GM21390 (cell line): Measurements from ENCODE around the gene INTS1.

Experiments used
- ATAC-seq: cut with Tn5 transposase; IDR thresholded peaks from one replicate; pipeline ENCODE4 v1.9.1; 2021; ENCODE audit not compliant: unreplicated experiment

The INTS1 gene

DNA sequence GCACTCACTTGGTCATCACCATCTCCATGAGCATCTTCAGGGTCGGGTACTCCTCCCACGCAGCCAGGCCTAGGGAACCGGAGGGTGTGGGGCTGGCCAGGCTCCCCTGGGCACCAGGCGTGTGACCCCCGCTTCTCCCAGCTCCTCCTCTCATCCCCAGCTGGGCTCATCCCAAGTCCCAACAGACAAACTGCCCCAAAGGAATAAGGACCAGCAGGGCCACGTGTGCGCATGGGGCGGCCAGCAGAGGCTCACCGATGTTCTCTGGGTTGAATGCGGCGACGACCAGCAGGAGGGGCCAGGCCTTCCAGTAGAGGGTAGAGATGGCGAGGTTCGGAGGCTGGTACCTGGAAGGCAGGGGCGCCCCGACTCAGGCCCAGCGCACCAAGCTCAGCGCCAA lies 14.9 kb downstream of the INTS1 start:
- no peak for ATAC-seq

DNA sequence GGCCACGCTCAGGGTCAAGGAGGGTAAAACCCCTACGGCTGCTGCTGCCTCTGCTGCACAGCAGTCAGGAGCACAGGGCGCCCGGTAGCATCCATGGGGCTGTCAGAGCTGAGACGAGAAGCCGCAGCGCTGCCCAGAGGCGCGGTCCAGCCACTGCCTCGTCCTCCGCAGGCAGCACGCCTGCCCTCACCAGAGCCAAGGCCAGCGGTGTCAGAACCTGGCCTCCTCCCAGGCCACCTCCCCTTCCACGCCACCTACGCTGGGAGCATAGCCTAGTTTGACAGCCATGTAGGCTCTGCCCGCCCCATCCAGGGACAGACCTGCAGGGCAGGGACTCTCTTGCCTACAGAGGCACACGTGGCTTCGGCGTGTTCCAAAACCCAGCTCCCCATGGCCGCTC lies 16.2 kb downstream of the INTS1 start:
- no peak for ATAC-seq

DNA sequence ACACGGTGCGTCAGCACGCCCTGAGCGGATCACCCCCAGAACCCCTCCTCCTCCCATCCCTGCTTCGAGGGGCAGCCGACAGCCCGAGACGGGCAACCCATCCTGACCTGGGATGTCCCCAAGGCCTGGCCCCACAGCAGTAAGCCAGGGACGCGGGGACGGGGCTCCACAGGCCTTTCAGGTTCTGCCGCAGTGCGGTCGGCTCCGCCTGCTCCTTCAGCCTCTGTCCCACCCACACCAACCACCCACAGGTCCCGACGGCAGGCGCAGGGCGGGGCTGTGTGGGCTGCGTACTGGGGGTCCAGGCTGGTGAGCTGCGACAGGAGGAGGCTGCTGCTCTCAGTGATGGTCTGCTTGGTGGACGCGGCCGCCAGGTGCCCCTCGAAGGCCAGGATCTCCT lies 16.7 kb downstream of the INTS1 start:
- ATAC-seq = no peak

DNA sequence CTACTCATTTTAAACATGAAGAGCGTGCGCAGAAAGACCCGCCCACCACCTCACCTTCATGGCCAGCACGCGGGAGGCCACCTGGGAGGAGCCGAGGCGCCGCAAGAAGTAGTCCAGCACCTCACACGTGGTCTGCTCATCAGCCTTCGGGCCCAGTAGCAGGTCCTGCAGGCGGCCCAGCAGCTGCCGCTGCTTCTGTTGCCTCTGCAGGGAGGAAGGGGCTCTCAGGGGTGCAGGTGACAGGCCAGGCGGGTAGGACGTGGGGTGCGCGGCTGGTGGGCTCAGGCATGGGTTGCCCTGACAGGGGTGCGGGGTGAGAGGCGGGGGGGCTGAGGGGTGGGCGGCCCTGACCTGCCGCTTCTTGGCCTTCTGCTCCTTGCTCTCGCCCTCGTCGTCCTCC lies 17.6 kb downstream of the INTS1 start:
- ATAC-seq = no peak

DNA sequence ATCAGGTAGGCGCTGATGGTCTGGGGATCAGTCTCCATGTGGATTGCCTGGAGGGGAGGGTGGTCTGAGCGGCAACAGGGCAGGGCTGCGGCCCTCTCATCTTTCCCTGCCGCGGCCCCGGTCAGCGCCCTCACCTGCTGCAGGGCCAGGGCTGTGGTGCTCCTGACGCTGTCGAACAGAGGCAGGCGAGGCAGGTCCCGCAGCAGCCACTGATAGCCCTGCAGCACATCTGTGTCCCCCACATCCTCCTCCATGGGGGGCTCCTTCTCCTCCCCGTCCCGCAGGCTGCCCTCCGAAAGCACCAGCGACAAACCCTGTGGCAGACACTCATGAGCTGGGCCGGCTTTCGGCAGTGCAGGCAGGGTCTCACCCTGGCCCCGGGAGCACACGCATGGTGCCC lies 19.0 kb downstream of the INTS1 start:
- no peak for ATAC-seq

DNA sequence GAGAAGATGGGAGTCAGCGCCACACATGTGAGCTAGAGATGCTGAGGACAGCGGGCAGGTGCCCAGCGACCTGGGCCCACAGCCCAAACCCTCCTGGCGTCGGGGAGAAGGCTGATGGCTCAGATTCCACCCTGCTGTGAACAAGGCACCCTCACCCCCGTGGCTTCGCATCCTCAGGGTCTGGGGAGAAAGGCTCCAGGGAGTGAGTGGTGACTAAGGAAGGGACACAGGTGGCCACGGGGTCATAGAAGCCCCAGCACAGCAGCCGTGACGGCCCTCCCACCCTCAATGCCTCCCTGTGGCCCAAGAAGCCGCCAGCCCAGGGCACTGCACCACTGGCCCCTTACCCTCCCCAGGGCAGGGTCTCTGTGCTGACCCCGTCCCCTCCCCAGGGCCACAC lies 19.6 kb downstream of the INTS1 start:
- ATAC-seq = no peak

DNA sequence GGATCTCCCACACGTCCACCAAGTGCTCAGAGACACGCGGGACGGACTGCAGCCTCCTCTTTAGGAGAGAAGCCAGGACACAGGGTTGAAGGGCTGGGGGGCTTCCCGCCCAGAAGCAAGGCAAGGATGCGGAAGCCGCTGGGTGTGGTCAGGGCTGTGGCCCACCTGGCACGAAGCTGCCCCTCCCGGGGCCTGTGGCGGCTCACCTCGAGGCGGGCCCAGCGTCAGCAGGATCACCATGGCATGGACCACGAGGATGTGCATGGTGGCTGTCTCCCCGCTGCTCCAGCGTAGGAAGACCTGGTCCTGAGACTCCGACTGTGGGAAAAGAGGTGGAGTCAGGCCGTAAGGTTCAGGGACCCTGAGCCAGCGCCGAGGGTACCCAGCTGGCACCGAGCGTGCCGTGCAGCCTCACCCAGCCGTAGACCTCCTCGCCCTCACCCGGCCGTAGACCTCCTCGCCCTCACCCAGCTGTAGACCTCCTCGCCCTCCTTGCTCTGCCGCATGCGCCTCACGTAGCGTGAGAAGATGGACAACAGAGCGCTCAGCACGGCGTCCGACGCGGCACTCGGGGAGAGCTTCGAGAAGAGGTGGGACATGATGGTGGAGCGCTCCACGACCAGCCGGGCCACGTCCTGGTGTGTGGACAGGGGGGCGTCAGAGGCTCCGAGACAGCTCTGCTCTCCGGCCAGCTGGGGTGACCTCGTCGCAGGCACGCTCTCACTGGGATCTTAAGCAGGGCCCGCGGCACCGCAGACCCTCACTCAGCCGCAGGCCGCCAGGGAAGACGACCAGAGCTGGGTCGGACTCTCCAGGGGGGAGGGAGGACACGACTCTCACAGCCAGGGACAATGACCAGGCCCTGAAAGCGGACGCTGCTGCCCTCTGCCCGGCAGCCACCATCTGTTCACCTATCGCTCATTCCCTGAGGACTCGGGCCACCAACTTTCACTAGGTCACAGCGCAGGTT lies 20.4 kb downstream of the INTS1 start:
- no peak for ATAC-seq

DNA sequence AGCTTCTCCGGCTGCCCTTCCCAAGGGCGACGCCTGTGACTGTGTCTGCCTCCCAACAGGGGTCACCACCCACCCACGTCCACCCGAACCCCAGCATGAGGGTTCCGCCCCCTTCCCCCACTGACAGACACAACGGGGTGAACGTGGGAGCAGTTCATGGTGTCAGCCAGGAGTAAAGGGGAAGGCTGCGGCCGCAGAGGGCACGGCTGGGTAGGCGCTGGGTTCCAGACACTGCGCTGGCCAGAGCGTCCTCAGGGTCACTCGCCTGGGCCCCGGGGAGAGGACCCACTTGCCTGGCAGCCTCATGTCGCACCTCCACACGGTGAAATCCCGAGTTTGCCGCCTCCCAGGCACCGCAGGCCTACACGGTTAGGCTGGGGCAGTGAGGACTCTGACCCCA lies 21.1 kb downstream of the INTS1 start:
- ATAC-seq = no peak

DNA sequence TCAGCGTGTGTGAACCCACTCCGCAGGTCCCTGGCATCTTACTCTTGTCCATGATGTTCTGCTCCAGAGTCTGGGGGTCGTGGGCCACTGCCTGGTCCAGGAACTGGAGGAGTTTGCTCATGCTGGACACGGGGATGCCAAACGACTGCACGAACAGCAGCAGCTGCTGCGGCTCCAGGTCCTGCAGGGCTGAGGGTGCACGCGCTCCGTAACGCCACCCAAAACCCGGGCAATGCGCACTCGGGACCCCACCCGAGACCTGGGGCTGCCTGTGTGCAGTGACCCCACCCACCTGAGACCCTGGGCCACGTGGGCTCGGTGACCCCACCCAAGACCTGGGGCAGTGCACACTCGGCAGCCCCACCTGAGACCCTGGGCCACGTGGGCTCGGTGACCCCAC lies 22.9 kb downstream of the INTS1 start:
- no peak for ATAC-seq

DNA sequence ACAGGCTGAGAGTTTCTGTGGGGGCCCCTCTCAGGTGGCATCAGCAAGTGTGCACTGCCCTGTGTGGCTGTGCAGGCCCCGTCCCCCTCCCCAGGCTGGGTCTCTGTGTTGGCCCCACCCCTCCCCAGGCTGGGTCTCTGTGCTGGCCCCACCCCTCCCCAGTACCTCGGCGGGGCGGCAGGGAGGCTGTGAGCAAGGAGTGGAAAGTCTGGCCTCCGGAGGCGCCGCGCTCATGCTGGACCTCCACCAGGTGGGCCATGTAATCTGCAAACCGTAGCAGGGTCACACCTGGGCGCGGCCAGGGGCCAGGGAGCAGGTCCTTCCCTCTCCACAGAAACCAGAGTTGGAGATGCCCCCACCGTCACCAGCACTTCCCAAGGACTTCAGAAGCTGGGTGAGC lies 23.5 kb downstream of the INTS1 start:
- no peak for ATAC-seq

DNA sequence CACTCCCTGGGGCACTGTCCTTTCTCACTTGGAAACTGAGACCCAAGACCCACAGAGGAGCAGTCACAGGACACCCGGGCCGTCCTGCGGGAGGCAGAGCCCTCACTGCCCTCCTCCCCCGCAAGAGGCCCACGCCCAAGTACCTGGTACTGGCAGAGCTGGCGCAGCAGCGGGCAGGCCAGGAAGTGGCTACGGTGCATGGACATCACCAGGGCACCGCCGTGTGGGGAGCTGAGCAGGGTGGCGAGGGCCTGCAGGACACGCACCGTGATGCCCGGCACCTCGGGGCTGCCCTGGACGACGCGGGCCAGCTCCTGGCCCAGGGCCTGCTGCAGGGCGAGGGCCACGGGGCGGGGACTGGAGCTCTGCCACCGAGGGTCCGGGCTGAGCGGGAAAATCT lies 24.9 kb downstream of the INTS1 start:
- no peak for ATAC-seq

DNA sequence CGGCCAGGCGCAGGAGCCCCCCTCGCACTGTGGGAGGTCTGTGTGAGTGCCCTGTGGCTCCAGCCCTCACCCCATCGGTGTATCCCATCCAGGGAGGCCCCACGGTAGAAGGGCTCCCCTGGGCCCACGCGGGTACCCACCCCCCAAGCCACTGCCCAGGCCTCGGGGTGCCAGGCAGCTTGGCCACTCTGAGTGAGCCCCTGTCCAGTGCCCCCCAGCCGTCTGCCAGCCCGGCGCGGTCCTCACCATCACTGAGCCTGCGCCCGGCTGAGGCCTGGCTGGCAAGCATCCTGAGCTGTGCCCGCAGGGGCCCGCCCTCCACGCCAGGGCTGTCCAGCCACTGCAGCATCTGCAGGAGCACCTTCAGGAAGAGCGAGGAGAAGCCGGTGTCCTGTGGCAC lies 25.7 kb downstream of the INTS1 start:
- ATAC-seq = no peak

DNA sequence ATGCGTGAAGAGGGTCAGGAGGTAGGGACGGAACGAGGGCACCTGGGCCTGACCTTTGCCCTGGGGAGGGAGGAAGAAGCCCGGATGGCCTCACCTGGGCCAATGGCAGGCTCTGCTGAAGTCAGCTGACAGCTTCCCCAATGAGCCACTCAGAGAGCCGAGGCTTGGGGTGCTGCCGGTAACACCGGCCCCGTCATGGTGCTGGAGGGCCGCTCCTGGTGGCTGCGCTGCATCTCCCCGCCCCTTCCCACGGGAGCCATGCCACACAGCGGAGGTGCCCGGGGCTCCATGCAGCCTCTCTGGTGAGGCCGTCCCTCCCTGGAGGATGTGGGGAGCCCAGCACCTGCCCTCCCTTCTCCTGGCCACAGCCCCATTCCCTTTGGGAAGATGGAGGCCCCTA lies 27.3 kb downstream of the INTS1 start:
- ATAC-seq = no peak

DNA sequence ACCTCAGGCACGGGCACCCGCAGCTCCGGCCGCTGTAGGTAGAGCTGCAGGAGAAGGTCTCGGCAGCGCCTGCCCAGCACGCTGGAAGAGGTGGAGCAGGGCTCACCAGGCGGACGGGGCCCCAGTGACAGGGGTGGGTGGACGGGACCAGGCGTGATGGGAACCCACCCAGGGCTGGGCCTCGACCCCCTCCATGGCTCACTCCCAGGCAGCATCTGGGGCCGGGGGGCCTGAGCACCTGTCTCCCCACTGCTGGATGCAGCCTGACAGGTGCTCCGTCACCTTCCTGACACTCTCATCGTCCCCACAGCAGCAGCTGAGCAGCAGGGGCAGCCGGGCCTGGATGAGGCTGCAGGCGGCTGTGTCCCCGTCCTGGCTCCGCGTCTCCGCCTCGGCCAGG lies 28.2 kb downstream of the INTS1 start:
- no peak for ATAC-seq

DNA sequence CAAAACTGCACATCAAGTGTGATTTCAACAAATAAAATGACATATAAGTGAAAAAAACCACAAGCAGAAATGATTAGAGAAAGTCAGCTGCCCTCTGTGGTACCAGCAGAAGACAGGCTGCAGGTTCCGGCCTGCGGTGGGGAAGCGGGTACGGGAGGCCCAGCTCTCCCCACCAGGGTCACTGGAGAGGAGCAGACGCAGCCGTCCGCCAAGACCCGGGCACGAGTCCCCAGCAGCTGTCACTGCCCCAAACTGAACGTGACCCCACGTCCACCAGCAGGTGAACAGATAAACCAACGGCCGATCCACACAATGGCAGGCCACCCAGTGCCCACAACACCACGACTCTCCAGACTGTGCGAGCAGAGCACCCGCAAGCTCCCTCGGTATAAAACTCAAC lies 28.8 kb downstream of the INTS1 start:
- no peak for ATAC-seq

DNA sequence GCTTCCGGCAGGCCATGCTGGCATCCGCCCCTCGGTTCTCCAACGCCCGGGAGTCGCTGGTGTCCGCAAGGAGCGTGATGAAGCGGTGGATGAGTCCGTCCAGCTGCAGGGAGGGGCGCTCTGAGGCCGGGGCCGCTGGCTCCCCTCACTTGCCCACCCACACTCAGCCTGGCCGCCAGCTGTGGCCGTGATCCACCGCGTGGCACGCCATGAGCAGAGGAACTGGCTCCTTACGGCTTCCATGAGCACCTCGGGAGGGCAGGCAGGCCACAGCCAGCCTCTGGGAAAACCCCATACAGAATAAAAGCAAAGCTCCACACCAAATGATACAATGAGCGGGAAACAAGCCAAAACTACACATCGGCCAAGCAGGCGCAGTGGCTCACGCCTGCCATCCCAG lies 29.5 kb downstream of the INTS1 start:
- ATAC-seq = no peak

DNA sequence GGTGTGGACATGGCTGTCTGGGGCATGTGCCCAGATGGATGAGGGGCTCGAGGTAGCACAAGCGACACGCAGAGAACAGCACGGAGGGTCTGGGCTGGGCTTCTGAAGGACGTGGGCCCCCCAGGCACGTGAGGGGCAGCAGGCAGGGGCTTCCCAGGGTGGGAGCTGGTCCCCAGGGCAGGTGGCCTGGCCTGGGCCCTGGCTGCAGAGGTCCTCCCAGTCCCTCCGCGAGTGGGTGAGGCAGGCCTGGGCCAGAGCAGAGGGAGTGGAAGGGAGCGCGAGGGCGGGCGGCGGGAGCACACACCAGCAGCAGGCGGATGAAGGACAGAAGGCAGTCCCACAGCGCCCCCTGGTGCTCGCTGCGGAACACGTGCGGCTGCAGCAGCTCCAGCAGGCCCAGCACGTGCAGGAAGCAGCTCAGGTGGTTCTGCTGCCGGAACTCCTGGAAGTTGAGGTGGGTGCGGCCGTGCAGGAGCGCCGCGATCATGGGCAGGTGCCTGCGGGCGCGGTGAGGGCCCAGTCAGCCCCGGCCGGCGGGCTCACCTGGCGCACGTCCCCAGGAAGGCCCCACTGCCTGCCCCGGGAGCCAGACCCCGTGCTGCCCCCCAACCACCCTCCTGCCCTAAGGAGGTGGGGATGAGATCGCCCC lies 30.2 kb downstream of the INTS1 start:
- ATAC-seq = no peak

DNA sequence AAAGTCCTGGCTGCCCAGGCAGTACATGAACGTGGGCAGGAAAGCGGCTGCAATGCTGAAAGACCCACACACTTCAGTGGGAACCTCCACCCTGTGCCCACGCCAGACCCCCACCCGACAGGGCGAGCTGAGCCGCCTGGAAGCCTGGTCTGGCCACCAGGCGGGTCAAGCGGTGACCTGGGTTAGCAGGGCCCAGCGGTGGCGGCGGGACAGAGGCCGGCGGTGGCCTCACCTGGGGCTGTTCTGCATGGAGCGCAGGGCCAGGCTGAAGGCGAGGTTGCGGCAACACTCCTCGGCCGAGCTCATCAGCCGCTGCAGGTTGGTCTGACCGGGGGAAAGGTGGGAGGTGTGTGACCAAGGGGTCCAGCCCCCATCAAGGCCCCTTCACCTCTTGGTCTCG lies 33.3 kb downstream of the INTS1 start:
- ATAC-seq = no peak

DNA sequence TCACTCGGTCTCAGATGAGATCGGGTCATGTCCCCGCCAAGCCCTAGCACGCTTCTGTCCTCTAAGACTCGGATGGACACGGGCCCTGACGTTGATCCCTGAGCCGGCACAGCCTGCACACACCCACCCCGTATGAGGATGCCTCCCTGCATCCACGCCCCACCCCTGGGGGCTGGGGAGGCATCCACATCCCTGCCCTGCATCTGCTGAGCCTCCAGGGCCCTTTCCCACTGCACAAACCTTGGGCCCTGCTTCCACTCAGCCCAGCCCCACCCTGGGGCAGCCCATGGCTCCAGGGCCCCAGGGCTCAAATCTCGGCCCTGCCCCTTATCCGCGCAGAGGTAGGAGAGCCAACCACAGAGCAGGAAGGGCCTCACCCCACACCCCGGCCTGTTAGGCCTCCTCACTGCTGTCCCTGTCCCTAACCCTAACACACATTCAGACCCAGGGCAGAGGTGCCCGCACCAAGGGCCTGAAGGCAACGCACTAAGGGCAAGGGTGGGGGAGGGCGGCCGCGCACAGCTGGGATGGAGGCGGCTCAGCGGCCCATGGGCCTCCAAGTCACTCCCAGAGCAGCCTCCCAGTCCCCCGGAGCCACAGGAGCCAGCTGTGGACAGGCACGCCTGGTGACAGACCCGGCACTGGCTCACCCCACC lies 35.4 kb downstream of the INTS1 start:
- no peak for ATAC-seq

DNA sequence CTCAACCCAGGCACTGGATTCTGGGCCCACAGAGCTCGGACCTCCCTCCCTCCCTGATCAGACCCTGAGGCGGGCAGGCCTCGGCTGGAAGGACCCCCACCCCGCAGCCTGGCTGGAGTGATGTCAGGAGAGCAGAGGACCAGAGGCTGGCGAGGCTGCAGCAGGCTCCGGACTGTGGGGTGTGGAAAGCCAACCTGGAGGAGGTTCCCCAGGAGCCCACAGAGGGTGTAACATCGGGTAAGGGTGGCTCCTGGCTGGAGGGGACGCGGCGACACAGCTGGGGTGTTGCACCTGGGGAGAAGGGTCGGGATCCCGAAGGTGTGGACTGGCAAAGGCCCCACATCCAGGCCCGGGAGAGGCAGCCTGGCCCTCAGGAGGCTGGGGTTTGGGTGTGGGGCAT lies 36.0 kb downstream of the INTS1 start:
- no peak for ATAC-seq

DNA sequence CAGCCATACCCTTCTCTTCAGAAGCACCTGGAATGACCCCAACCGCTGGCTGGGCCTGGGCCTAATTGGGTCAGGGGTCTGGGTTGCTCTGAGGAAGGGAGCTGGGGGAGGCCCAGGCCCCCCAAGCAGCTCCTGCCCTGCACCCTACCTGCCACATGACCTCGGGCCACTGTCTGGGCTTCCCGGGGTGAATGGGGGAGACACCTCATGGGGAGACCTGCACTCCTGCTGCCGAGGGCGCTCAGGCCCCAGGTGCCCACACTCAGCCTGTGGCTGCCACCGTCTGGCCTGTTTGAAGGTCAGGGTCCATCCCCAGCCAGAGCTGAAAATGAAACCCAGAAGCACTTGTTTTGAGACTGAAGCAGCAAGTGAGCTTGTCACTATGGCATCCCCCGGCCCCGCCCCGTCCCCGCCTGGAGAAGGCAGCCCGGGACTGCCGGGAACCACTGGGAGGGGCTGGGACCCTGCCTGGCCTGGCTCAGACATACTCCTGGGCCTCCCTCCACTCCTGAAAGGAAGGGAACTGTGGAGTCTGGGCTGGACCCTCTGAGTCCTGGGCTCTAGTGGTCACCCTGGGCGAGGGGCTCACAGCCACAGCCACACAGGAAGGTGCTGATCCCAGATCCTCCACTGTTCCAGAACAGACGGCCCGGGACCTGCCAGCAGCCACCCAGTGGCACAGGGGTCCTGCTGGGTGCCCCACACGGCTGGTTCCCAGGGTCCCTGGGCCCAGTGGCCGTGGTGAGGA lies 37.5 kb downstream of the INTS1 start:
- no peak for ATAC-seq
